Ascending aorta (tissue), 2 donors: ENCODE data around the gene TCERG1L. TPM values are rescaled to one million over a fixed set of nuclear protein-coding genes. Genes with fewer than 3 reads are reported as not detected.

Experiments used
- DNase-seq, 2 donors: peaks; one replicate each; pipeline ENCODE4 v3.0.0-alpha.2; 2019; ENCODE audit warnings: low spot score in 2 of 2
- H3K27ac ChIP-seq, 2 donors: fragments of 200-600 bp; sonication (generic); one replicate each; pipeline ENCODE4 v1.5.1; 2016 to 2017; ENCODE audit warnings: mild to moderate bottlenecking in 1 of 2
- H3K27me3 ChIP-seq: fragments of 200-600 bp; sonication (generic); one replicate; pipeline ENCODE4 v1.5.1; 2017
- H3K36me3 ChIP-seq, 2 donors: fragments of 200-600 bp; sonication (generic); one replicate each; pipeline ENCODE4 v1.5.1; 2016
- H3K4me1 ChIP-seq, 2 donors: fragments of 200-600 bp; sonication (generic); one replicate each; pipeline ENCODE4 v1.5.1; 2016 to 2017; ENCODE audit warnings: mild to moderate bottlenecking in 1 of 2
- H3K4me3 ChIP-seq, 2 donors: fragments of 200-600 bp; sonication (generic); one replicate each; pipeline ENCODE4 v1.5.1; 2016 to 2017; ENCODE audit warnings: mild to moderate bottlenecking in 1 of 2
- H3K9me3 ChIP-seq, 2 donors: fragments of 200-600 bp; sonication (generic); one replicate each; pipeline ENCODE4 v1.5.1; 2016
- CTCF ChIP-seq, 3 experiments: fragments of 200-600 bp in 2 of 3; fragments of 450-650 bp in 1 of 3; sonication (generic) in 2 of 3; IDR thresholded peaks; one replicate each; pipeline ENCODE4 v1.5.1; 2016 to 2019; ENCODE audit warnings: antibody characterized with exemption in 3 of 3, mild to moderate bottlenecking in 1 of 3, moderate library complexity in 1 of 3
- intact Hi-C: fragments of 100-400 bp; cut with DNase I; formaldehyde crosslinking; loops from one replicate; pipeline ENCODE4 v1.15.1; 2023
- total RNA-seq: library from RNA; depleted of rRNA; stranded (reverse); fragments of >200 nt; gene quantifications from one replicate; pipeline ENCODE4 v1.1.0, GENCODE V29; 2016

The TCERG1L gene
- total RNA-seq, 1 donor from 2014 or later, result not detected

- TF ChIP-seq CTCF (IDR thresholded peaks at IDR 0.05), result no peak
Observed at GRCh38 chr10:131279516-131279915, 32.0 kb downstream of the TCERG1L start.

DNA sequence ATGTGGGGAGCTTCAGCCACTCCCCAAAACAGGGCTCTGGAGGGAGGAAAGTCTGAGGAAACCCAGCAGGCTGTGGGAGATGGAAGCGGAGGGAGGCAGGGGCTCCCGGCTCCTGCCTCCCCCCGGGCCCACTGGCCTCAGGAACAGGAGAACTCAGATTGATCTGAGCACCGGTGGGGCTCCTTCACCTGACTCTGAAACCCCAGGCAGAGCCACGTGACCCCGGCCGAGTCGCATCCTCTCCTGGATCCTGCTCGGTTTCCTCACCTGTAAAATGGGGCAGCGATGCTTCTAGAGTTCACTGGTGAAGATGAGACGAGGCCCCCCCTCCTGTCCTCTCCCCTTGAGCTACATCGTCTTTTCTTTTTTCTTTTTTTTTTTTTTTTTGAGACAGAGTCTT, 33.6 kb downstream of the TCERG1L start:
- H3K27ac ChIP-seq, result no peak overlapping the region
- no peak overlapping the region for H3K4me3 ChIP-seq
- H3K9me3 ChIP-seq, result no peaks in the 10 kb centered on the region
- intact Hi-C loops, result no loop called here
- H3K36me3 ChIP-seq, result no peaks in the 10 kb centered on the region
- H3K27me3 ChIP-seq, result no peaks in the 10 kb centered on the region
- DNase-seq, result no peak
- no peak for TF ChIP-seq CTCF (IDR thresholded peaks at IDR 0.05)
- H3K4me1 ChIP-seq, result no peaks in the 10 kb centered on the region

More at GRCh38 chr10:131279516-131279915, 32.0 kb downstream of the TCERG1L start:
- no peak for DNase-seq
- Histone ChIP-seq H3K27ac (no peak overlapping the region), H3K9me3 (no peaks in the 10 kb centered on the region), H3K36me3 (no peaks in the 10 kb centered on the region), H3K27me3 (no peaks in the 10 kb centered on the region), H3K4me1 (no peaks in the 10 kb centered on the region), H3K4me3 (no peak overlapping the region)
- intact Hi-C loops, result no loop called here

GRCh38 chr10:131277278-131277677, 34.2 kb downstream of the TCERG1L start:
- Histone ChIP-seq H3K27me3 (no peaks in the 10 kb centered on the region), H3K4me3 (no peak overlapping the region), H3K4me1 (no peaks in the 10 kb centered on the region), H3K36me3 (no peaks in the 10 kb centered on the region), H3K9me3 (no peaks in the 10 kb centered on the region), H3K27ac (no peak overlapping the region)
- intact Hi-C loops, result no loop called here
- no peak for DNase-seq
- TF ChIP-seq CTCF (IDR thresholded peaks at IDR 0.05), result no peak

DNA sequence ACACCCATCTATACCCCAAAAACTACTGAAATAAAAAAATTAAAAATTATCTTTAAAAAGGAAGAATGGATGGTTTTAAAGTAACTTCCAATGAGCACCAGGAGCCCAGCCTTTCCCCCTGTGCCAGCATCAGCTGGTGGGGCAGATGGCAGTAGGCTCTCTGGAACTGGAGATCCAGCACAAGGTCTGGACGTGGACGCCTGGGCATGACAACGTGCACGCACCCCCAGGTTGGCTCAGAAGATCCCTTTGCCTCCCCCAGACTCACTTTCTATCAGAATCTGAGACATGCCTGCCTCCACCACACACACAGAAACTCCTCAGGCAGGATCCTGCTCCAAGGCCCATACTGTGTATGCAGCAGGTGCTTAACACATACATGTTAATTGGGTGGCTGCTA, 35.8 kb downstream of the TCERG1L start:
- H3K27me3 ChIP-seq, result no peaks in the 10 kb centered on the region
- no peaks in the 10 kb centered on the region for H3K4me1 ChIP-seq
- H3K9me3 ChIP-seq, result no peaks in the 10 kb centered on the region
- H3K36me3 ChIP-seq, result no peaks in the 10 kb centered on the region
- intact Hi-C loops, result no loop called here
- H3K27ac ChIP-seq, result no peak overlapping the region
- no peak for TF ChIP-seq CTCF (IDR thresholded peaks at IDR 0.05)
- H3K4me3 ChIP-seq, result no peak overlapping the region
- DNase-seq, result no peak

DNA sequence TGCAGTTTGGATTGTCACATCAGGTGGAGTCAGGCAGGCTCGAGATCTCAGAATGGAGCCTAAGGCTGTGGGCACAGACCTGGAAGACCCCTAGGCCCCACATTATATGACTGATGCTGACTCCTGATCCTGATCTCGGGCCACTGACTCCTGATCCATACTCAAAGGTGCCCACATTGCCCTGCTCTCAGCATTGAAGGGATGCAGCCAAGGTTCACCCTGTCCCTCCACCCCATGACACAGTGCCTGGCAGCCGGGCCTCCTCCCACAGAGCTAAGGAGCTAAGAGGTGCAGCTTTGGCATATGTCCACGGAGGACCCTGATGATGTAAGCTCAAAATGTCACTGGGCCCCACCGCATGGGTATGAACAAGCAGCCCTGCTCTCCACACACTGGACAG, 36.6 kb downstream of the TCERG1L start:
- no peaks in the 10 kb centered on the region for H3K27me3 ChIP-seq
- H3K27ac ChIP-seq, result no peak overlapping the region
- no peaks in the 10 kb centered on the region for H3K9me3 ChIP-seq
- H3K4me3 ChIP-seq, result no peak overlapping the region
- TF ChIP-seq CTCF (IDR thresholded peaks at IDR 0.05), result no peak
- H3K36me3 ChIP-seq, result no peaks in the 10 kb centered on the region
- no peak for DNase-seq
- intact Hi-C loops, result no loop called here
- H3K4me1 ChIP-seq, result no peaks in the 10 kb centered on the region
